GM21619 (cell line): ENCODE measurements around the gene USP10.
A peak's percentile ranks its signal among the peaks of the same experiment; 100 is the strongest.
"Not testable (repeated sequence)": the region's sequence is repeated elsewhere in the genome, so short reads cannot be mapped to it uniquely, and the experiment has no call there.

ENCODE experiments used
- ATAC-seq: cut with Tn5 transposase; IDR thresholded peaks from one replicate; pipeline ENCODE4 v1.9.1; 2021; ENCODE audit not compliant: unreplicated experiment

Gene USP10

DNA sequence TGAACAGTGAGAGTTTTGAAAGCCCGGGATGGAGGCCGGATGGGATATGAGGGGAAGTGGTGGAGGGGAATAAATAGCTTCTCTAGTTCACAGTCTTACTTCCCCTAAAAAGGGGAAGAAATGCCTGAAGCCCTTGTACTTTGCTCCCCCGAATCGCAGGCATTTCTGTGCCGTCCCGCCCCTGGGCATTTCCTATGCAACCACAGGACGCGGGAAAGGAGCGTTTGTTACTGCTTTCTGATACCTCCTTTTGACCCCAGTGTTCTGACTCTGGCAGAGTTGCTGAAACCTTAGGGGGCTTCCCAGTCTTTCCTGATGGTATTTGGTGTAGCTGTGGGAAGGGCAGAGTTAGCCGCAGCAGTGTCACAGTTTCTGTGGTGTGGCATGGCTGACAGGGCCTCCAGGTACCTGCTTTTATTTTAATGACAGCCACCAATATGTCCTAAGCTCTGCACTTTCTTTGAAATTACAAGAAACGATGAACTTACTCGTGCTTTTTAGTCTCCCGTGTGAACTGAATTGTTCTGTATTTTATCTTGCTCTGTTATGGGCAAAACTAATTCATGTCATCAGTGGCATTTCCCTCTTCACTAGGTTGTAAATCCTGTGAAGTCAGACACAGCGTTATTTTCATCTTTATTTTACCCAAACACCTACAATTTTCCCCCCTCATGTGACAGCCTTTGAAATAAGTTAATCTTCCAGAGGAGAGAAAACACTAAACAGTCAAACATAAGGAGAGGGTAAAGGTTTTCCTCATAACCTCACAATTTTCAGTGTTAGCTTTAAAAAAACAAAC, 27.1 kb downstream of the USP10 start:
- ATAC-seq, result no peak

- no peak for ATAC-seq
These were observed 29.1 kb downstream of the USP10 start for GRCh38 chr16:84728853-84729424.

GRCh38 chr16:84729716-84730320, 30.0 kb downstream of the USP10 start:
- ATAC-seq, result no peak

GRCh38 chr16:84730406-84731106, 30.8 kb downstream of the USP10 start:
- ATAC-seq, result peak; percentile 50

DNA sequence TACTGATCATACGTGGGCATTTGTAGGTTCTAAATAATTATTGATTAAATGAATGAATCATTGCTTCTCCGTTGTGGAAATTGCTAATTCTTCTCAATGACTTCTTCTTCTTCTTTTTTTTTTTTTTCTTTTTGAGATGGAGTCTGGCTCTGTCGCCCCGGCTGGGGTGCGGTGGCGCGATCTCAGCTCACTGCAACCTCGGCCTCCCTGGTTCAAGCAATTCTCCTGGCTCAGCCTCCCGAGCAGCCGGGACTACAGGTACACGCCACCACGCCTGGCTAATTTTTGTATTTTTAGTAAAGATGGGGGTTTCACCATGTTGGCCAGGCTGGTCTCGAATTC, 32.5 kb downstream of the USP10 start:
- not testable (repeated sequence) for ATAC-seq

GRCh38 chr16:84732674-84733352, 33.0 kb downstream of the USP10 start:
- ATAC-seq, result no peak

GRCh38 chr16:84735849-84736586, 36.2 kb downstream of the USP10 start:
- ATAC-seq, result no peak

DNA sequence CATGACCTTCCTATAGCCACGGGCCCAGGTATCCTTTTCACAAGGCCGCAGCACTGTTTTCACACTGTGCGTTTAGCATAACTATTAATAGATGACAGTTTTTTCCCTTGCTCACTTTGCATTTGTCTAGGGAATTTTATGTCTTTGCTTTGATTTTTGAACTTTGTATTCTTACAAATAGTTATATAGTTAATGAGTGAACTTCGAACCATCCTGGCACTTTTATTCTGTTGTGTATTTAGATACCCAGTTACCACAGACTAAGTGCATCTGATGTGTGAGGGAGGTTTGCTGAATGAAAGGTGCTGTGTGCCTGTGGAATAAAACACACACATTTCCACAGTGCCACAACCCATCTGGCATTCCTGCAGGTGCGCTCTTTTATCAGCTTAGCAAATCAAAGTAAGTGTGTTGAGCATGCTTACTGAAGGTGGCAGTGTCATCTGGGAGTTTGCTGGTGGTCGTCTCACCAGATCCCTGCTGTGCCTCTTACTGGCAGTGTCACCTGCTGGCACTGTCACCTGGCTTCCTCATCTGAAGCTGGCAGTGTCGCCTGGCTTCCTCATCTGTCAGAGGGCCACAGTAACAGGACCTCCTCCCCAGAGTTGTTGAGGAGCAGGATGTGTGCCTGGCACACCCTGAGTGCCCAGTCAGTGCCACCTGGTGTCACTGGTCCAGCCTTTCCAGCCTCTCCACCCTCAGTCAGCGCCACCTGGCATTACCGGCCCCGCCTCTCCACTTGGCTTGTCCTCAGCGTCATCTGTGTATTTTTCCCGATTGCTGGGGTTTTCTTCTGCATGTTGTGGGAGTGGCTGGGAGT, 37.6 kb downstream of the USP10 start:
- no peak for ATAC-seq

DNA sequence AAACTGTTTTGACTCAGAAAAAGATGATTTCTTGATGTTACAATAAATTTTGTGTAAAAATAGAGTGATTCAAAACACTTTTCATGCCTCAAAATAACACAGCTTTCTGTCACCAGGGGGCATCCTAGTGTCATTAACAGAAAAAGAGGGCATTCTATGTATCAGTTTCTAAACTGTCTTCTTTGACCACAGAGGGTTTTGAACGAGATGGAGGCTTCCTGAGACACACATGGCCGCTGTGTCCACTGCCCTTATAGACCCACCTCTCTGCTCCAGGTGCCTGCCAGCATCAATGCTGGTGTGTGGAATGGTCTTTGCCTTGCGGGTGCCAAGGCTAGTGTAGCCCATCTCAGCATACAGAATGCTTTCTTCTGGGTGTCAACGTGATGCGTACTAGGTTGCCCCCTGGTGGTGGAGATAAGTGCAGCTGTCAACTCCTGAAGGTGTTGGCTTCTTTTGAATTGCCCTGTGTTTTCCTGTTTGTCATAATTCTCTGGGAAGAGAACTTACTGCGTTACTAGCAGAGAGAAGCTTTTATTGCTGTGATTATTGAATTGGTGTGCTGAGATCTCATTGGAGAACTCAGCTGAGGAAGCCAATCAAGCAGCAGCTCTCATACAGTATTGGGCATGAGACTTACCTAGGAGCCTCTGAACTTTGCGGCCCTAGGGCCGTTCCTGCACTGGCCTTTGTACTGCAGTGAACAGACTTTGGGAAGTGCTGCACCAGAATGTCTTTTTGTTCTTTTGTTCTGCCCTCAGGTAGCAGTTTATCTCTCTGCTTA, 38.6 kb downstream of the USP10 start:
- ATAC-seq, result peak; percentile 74

DNA sequence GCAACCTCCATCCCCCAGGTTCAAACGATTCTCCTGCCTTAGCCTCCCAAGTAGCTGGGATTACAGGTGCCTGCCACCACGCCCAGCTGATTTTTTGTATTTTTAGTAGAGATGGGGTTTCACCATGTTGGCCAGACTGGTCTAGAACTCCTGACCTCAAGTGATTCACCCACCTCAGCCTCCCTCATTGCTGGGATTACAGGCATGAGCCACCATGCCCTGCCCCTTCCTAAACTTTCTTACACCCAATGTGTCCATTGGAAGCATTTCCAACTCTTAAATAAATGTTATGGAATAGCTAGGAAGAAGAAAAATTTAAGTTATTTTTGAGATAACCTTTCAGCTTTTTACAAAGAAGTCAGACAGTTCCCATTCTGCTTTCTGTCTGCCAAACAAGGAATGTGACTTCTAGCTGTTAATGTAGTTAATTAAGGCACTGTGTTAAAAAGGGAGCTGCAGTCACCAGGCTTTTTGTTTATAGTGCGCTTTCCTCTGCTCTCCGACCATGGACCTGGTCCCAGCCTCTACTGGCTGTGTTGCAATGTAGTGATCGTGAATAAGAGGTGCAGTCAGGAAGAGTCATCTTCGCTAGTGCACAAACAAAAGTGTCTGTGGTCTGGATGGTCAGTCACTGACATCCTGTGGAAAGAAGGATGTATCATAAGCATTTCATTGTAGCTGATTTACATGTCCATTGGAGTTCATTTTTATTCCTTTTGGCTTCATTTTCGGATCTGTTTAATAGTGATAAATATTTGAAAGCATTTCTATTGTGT, 39.7 kb downstream of the USP10 start:
- ATAC-seq, result no peak

DNA sequence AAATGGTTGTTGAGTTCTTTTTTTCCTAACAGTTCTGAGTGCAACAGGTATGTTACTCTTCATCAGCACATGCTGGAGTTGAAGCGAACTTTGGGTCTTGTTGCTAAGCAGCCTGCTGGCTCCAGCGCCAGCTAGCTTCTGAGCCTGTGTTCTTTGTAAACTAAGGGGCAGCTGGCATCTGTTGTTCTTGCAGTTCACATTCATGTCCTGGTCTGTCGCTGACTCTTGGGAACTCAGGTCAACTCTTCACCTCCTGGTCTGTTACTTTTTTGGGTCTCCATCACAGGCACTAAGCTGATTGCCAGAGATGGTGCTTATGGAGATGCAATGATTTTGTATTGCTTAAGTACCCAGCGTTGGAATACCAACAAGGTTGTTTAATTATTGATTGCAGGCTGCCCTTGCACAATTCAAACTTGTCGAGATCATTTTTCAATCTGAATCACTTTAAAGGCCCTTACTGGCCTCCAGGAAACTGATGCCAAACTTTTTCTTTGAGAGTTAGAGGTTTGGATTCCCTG, 40.9 kb downstream of the USP10 start:
- no peak for ATAC-seq

DNA sequence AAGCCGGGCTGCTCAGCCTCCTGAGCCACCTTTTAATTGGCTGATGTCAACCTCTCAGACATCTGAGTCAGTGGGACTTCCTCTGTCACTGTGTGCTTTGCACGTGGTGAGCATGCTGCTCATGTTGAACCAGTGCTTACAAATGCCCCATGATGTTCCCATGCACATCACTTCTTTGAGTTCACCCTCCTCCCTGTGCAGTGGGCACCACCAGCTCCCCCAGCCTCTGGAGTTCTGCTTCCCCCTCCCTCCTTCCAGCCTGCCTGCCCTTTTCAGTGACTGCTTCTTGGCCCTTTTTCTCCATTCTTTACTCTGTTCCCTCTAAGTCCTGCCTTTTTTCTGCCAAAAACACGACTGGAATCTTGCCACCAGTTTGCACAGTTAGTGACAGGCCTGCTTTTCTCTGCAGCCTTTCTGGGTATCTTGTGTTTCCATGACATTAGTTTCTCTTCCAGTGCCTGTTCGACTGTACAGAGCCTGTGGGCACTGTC, 41.6 kb downstream of the USP10 start:
- ATAC-seq, result no peak

DNA sequence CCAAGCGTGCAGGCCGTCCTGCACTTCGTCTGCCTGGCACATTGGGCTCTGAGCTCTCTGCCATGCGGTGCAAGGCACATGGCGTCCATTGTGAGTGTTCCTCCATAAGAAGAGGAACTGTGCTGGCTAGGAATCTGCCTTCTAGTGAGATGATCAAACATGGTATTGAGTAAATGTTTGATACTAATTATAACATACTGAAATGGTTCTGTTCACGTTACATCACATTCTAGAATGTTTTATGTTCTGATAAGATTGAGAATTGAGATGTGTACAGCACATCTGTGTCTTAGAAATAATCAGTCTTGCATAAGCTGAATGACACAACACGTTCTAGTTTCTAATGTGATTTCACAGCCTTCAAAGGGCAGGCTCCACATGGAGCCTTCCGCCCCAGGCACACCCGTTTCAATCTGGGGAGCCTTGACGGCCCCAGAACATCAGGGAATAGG, 42.9 kb downstream of the USP10 start:
- ATAC-seq, result no peak

GRCh38 chr16:84746231-84746630, 46.4 kb downstream of the USP10 start:
- ATAC-seq, result no peak

- ATAC-seq, result no peak
These were observed 47.1 kb downstream of the USP10 start for GRCh38 chr16:84746875-84747274.

- not testable (repeated sequence) for ATAC-seq
These were observed 48.4 kb downstream of the USP10 start for GRCh38 chr16:84748247-84748646.

- no peak for ATAC-seq
These were observed 49.3 kb downstream of the USP10 start for GRCh38 chr16:84749072-84749471.

DNA sequence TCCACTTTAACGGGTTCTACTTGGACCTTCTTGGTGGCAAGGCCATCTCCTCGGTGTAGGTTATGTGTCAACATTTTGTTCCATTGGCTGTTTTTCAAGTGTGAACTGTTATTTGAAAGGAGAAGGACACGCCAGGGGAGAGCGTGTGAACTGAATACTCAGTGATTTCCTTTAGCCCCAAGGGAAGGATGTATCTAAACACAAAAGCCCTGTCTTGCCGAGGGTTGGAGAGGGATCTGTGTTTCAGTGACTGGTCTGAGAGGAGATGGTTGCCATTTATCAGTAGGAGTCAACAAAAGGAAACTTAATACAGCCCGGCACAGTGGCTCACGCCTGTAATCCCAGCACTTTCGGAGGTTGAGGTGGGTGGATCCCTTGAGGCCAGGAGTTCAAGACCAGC, 50.0 kb downstream of the USP10 start:
- no peak for ATAC-seq
